Suprapubic skin (tissue), 4 donors: Measurements from ENCODE around the gene FGF12. TPM values are rescaled to one million over a fixed set of nuclear protein-coding genes. Genes with fewer than 3 reads are reported as not detected.

Source experiments
- DNase-seq, 2 donors: peaks; one replicate each; pipeline ENCODE4 v3.0.0-alpha.2; 2019; ENCODE audit warnings: low spot score in 2 of 2
- H3K27ac ChIP-seq: fragments of 200-600 bp; sonication (generic); one replicate; pipeline ENCODE4 v1.5.1; 2019
- H3K27me3 ChIP-seq: fragments of 200-600 bp; sonication (generic); one replicate; pipeline ENCODE4 v1.5.1; 2019
- H3K36me3 ChIP-seq: fragments of 200-600 bp; sonication (generic); one replicate; pipeline ENCODE4 v1.5.1; 2019
- H3K4me1 ChIP-seq: fragments of 200-600 bp; sonication (generic); one replicate; pipeline ENCODE4 v1.5.1; 2019
- H3K4me3 ChIP-seq: fragments of 200-600 bp; sonication (generic); one replicate; pipeline ENCODE4 v1.5.1; 2019; ENCODE audit warnings: mild to moderate bottlenecking
- H3K9me3 ChIP-seq: fragments of 200-600 bp; sonication (generic); one replicate; pipeline ENCODE4 v1.5.1; 2019
- EP300 ChIP-seq: sonication (generic); formaldehyde crosslinking; IDR thresholded peaks from one replicate; pipeline ENCODE4 v1.6.1; 2017; ENCODE audit warnings: antibody characterized with exemption
- POLR2A ChIP-seq, 2 donors: fragments of 450-650 bp; IDR thresholded peaks; one replicate each; pipeline ENCODE4 v1.6.1; 2017; ENCODE audit warnings: antibody characterized with exemption in 2 of 2, mild to moderate bottlenecking in 2 of 2, moderate library complexity in 2 of 2
- POLR2AphosphoS5 ChIP-seq, 3 donors: sonication (generic); formaldehyde crosslinking; IDR thresholded peaks; one replicate each; pipeline ENCODE4 v1.6.1; 2017; ENCODE audit warnings: antibody characterized with exemption in 3 of 3
- WGBS: methylation state at CpG from one replicate; pipeline ENCODE4 v1.1.5; 2018; 5-methylcytosine and 5-hydroxymethylcytosine counted together
- total RNA-seq, 4 donors: library from RNA; depleted of rRNA; stranded (reverse); fragments of >200 nt; gene quantifications; one replicate each; pipeline ENCODE4 v1.1.0, GENCODE V29; 2016
- TF ChIP-seq, protein P1 (sequence below), 2 donors: fragments of 200-600 bp in 1 of 2; fragments of 450-650 bp in 1 of 2; sonication (generic) in 1 of 2; IDR thresholded peaks; one replicate each; pipeline ENCODE4 v1.5.1; 2016 to 2019; ENCODE audit warnings: antibody characterized with exemption in 2 of 2, mild to moderate bottlenecking in 1 of 2, moderate library complexity in 1 of 2

The FGF12 gene
- total RNA-seq, 4 donors from 2014 or later = 1.5 to 3.6 (median 1.6) TPM

DNA sequence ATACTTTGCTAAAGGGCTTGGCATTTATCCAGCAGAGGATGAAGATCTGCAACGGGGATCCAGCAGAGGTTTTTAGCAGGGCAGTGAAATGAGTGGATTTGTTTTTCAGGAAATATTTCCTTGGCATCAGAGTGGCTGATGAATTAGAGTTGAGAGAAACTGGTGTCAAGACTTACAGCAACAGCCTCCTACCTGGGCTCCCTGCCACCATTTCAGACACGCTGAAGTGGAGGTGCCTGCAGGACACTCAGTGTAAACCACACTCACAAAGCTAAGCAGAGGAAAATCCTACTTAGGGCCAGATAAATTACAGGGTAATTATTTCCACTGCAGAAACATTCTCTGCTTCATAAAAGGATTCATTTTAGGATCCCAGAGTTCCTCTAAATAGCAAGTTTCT is 519.7 kb downstream of the FGF12 start:
- H3K36me3 ChIP-seq = no peaks in the 10 kb centered on the region
- DNase-seq = no peak
- H3K4me1 ChIP-seq = no peaks in the 10 kb centered on the region
- TF ChIP-seq, protein P1, sequence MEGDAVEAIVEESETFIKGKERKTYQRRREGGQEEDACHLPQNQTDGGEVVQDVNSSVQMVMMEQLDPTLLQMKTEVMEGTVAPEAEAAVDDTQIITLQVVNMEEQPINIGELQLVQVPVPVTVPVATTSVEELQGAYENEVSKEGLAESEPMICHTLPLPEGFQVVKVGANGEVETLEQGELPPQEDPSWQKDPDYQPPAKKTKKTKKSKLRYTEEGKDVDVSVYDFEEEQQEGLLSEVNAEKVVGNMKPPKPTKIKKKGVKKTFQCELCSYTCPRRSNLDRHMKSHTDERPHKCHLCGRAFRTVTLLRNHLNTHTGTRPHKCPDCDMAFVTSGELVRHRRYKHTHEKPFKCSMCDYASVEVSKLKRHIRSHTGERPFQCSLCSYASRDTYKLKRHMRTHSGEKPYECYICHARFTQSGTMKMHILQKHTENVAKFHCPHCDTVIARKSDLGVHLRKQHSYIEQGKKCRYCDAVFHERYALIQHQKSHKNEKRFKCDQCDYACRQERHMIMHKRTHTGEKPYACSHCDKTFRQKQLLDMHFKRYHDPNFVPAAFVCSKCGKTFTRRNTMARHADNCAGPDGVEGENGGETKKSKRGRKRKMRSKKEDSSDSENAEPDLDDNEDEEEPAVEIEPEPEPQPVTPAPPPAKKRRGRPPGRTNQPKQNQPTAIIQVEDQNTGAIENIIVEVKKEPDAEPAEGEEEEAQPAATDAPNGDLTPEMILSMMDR (IDR thresholded peaks at IDR 0.05) = no peak
- TF ChIP-seq EP300 (no peak), POLR2A (IDR thresholded peaks at IDR 0.05) (no peak), POLR2AphosphoS5 (IDR thresholded peaks at IDR 0.05) (no peak)
- H3K27me3 ChIP-seq = no peaks in the 10 kb centered on the region
- 19% methylated on average over 2 of the region's 2 CpGs for WGBS
- H3K4me3 ChIP-seq = no peak overlapping the region
- no peak overlapping the region for H3K27ac ChIP-seq
- H3K9me3 ChIP-seq = no peaks in the 10 kb centered on the region

DNA sequence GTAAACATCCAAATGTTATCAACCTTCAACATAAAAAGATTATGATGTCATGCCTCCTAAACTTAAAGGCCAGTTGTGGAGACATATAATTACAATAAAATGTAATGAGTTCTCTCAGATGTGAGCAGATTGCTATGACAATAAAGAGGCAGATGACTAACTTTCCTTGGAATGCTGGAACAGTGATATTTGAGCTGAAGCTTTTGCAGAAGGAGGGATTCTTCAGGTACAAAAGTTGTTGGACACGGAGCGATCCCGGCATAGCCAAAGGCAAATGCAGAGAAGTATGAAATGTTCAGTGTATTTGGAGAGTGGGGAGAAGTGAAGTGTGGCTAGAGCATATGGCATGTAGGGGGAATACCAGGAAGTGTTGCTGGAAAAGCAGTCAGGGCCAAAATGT is 520.1 kb downstream of the FGF12 start:
- no peak for DNase-seq
- no peaks in the 10 kb centered on the region for H3K36me3 ChIP-seq
- H3K4me3 ChIP-seq = no peak overlapping the region
- WGBS = 77% methylated on average over 3 of the region's 3 CpGs
- no peak overlapping the region for H3K27ac ChIP-seq
- TF ChIP-seq, protein P1 (IDR thresholded peaks at IDR 0.05) = no peak
- TF ChIP-seq POLR2AphosphoS5 (IDR thresholded peaks at IDR 0.05) (no peak), POLR2A (IDR thresholded peaks at IDR 0.05) (no peak), EP300 (no peak)
- no peaks in the 10 kb centered on the region for H3K9me3 ChIP-seq
- H3K4me1 ChIP-seq = no peaks in the 10 kb centered on the region
- no peaks in the 10 kb centered on the region for H3K27me3 ChIP-seq

- Histone ChIP-seq H3K4me3 (no peak overlapping the region), H3K27me3 (no peaks in the 10 kb centered on the region), H3K9me3 (no peaks in the 10 kb centered on the region), H3K27ac (no peak overlapping the region), H3K36me3 (no peaks in the 10 kb centered on the region), H3K4me1 (no peaks in the 10 kb centered on the region)
- TF ChIP-seq, protein P1 (IDR thresholded peaks at IDR 0.05) = no peak
- TF ChIP-seq EP300 (no peak), POLR2A (IDR thresholded peaks at IDR 0.05) (no peak), POLR2AphosphoS5 (IDR thresholded peaks at IDR 0.05) (no peak)
- no peak for DNase-seq
These were observed 533.3 kb downstream of the FGF12 start for GRCh38 chr3:192194085-192194484.

GRCh38 chr3:192188218-192188835 is 539.0 kb downstream of the FGF12 start:
- no peak for DNase-seq
- Histone ChIP-seq H3K27me3 (no peaks in the 10 kb centered on the region), H3K4me3 (no peak overlapping the region), H3K9me3 (no peaks in the 10 kb centered on the region), H3K27ac (no peak overlapping the region), H3K4me1 (no peaks in the 10 kb centered on the region), H3K36me3 (no peaks in the 10 kb centered on the region)
- WGBS = 26% methylated on average over 7 of the region's 7 CpGs
- TF ChIP-seq POLR2A (IDR thresholded peaks at IDR 0.05) = no peak
- TF ChIP-seq, protein P1 (IDR thresholded peaks at IDR 0.05) = peak in 1 of 2 donors; percentile 16

- Histone ChIP-seq H3K4me1 (no peaks in the 10 kb centered on the region), H3K27me3 (no peaks in the 10 kb centered on the region), H3K36me3 (no peaks in the 10 kb centered on the region), H3K27ac (no peak overlapping the region), H3K4me3 (no peak overlapping the region), H3K9me3 (no peaks in the 10 kb centered on the region)
- DNase-seq = no peak
- 51% methylated on average over 4 of the region's 4 CpGs for whole genome bisulfite sequencing
- TF ChIP-seq POLR2AphosphoS5 (IDR thresholded peaks at IDR 0.05) (no peak), POLR2A (IDR thresholded peaks at IDR 0.05) (no peak), EP300 (no peak)
- TF ChIP-seq, protein P1 (IDR thresholded peaks at IDR 0.05) = no peak
These were observed 539.8 kb downstream of the FGF12 start for GRCh38 chr3:192187485-192188051.
